SK-N-SH treated with all-trans-retinoic acid at 6 μM for 48 hours (cell line): Measurements from ENCODE around the gene GCNT3.

Source experiments
- PPARA ChIP-seq: fragments of 250-450 bp; sonication (Bioruptor Pico); IDR thresholded peaks from 2 replicates; pipeline ENCODE4 v1.5.0; 2020; ENCODE audit warnings: mild to moderate bottlenecking, borderline replicate concordance
- RARB ChIP-seq: fragments of 250-450 bp; sonication (Bioruptor Pico); IDR thresholded peaks from 2 replicates; pipeline ENCODE4 v1.8.0; 2021; ENCODE audit warnings: mild to moderate bottlenecking, moderate library complexity
- ZC3H10 ChIP-seq: fragments of 250-450 bp; sonication (Bioruptor Pico); IDR thresholded peaks from 2 replicates; pipeline ENCODE4 v1.5.1; 2021; ENCODE audit warnings: mild to moderate bottlenecking, moderate library complexity
- TF ChIP-seq, protein P1 (sequence below): fragments of 250-450 bp; sonication (Bioruptor Pico); IDR thresholded peaks from 2 replicates; pipeline ENCODE4 v1.5.1; 2021; ENCODE audit warnings: mild to moderate bottlenecking, moderate library complexity

DNA sequence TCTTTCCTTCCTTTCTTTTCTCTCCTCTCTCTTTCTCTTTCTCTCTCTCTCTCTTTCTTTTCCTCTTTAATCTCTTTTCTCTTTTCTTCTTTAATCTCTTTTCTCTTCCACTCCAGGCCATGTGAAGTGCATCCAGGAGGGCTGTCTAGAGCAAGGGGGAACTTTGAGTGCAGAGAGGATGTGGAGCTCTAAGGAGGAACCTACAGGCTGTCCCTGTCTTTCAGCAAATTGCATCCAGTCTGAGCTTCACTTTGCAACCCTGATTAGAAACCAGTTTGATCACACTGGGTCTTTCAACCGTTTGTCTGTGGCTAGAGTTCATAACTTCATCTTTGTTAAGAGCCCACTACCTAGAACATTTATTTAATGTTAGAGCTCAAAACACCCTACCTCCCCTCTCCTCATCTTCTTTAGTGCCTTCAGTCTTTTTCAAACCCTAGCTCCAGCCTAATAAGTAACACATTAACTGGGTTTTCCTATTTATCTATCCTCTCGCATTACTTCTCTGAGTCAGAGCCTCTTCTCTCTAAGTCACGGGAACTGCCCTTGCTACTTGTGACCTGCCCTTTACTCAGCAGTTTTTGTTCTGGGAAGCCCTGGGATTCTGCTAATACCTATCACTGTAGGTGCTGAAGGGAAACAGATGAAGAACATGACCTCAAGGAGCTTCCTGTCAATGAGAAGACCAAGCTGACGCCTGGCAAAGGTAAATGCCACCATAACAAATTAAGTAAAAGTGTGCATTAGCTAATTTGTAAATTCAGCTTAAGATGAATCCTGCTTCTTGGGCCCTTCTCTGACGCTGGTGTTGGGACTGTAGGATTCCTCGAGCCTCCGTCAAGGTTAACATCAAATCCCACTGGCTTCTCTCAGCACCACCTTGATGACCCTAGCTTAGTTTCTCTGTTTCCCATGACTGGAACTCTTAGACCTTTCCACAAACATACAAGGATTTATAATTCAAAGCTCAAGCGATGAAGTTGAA is at the start of gene GCNT3:
- TF ChIP-seq, protein P1, sequence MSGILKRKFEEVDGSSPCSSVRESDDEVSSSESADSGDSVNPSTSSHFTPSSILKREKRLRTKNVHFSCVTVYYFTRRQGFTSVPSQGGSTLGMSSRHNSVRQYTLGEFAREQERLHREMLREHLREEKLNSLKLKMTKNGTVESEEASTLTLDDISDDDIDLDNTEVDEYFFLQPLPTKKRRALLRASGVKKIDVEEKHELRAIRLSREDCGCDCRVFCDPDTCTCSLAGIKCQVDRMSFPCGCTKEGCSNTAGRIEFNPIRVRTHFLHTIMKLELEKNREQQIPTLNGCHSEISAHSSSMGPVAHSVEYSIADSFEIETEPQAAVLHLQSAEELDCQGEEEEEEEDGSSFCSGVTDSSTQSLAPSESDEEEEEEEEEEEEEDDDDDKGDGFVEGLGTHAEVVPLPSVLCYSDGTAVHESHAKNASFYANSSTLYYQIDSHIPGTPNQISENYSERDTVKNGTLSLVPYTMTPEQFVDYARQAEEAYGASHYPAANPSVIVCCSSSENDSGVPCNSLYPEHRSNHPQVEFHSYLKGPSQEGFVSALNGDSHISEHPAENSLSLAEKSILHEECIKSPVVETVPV, result no peak
- TF ChIP-seq PPARA (CRISPR knock-in tag), result no peak
- no peak for TF ChIP-seq ZC3H10 (CRISPR knock-in tag)
- TF ChIP-seq RARB, result no peak
